ENCODE results near the gene ZFP14. TPM values are rescaled to one million over a fixed set of nuclear protein-coding genes. Genes with fewer than 3 reads are reported as not detected.

The ZFP14 gene
- 0.84 and 1.0 TPM in 2 replicates for total RNA-seq

GRCh38 chr19:36378625-36379509 is at the start of gene ZFP14:
Gene ZFP14 (minus strand): TSS chr19:36379201. CDS start chr19:36367892, 11,309 bp downstream.

DNA sequence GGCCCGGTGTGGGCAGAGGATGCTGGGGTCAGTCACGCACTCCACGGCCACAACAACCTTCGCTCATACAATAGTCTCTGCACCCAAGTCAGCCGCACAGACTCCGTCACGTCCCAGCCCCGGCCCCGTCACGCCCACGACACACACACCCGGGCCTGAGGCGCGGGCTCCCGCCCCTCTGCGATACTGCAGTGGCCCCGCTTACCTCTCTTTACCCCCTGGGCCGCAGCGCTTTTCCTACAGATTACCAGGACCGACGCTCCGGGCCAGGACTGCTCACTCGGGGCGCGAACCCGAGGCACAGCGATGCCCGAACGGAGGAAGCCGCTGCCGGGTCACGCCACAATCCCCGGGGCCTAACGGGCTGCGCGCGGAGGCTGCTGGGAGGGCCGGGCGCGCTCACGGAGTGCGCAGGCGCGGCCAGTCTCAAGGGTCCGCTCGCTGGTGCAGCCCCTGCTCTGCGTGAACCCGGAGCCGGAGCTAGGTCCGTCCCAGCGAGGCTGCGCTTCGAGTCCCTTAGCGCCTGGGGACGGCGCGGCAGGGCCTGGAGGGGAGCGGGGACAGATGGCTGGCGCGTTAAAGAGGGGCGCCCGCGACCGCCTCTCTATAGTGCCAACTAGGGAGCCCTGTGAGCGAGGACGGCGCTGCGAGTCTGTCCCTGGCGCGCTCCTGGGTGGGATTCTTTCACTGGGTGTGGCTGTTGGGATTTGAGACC is 39.4 kb upstream of the ZFP14 start, which contains the start of gene ZFP82:
Gene ZFP82, minus strand, starts transcription at position 358 of the 715 bp plus-strand sequence. CDS start 8,855 bp downstream, outside the sequence.

Other genes with a start within 250 kb of the ZFP14 start
- 402 and 424 TPM in 2 replicates for gene CAPNS1, start 239.1 kb downstream of the ZFP14 start, total RNA-seq
- gene COX7A1, start 226.8 kb downstream of the ZFP14 start, total RNA-seq: 6.6 and 13.5 TPM in 2 replicates
- 1.7 and 1.9 TPM in 2 replicates for gene ZNF565, start 164.5 kb downstream of the ZFP14 start, total RNA-seq
- 50.8 and 67.6 TPM in 2 replicates for gene ZNF146, start 164.1 kb downstream of the ZFP14 start, total RNA-seq
- gene ZFP82, start 39.4 kb upstream of the ZFP14 start, total RNA-seq: 1.8 and 2.4 TPM in 2 replicates
- 2.8 and 3.4 TPM in 2 replicates for gene ZNF566, start 110.4 kb upstream of the ZFP14 start, total RNA-seq
- gene ZNF260, start 149.1 kb upstream of the ZFP14 start, total RNA-seq: 6.5 and 6.6 TPM in 2 replicates
- gene ZNF529, start 194.1 kb upstream of the ZFP14 start, total RNA-seq: 4.2 and 7.6 TPM in 2 replicates
- 5.4 and 6.2 TPM in 2 replicates for gene ZNF382, start 226.1 kb upstream of the ZFP14 start, total RNA-seq

All from bronchus fibroblast of lung (primary cell).